HL-60 (cell line): ENCODE results near the gene CBY1.

Source experiments
- DNase-seq, 2 experiments: peaks; one replicate each; pipeline ENCODE4 v3.0.0-alpha.2; 2010 to 2020; ENCODE audit warnings: low read depth in 1 of 2, low spot score in 1 of 2
- H3K27ac ChIP-seq: fragments of 250-450 bp; sonication (Bioruptor Pico); replicated peaks from 2 replicates; pipeline ENCODE4 v1.5.1; 2020; ENCODE audit warnings: mild to moderate bottlenecking, moderate library complexity
- H3K27me3 ChIP-seq: fragments of 250-450 bp; sonication (Bioruptor Pico); 2 replicates; pipeline ENCODE4 v1.5.1; 2021; ENCODE audit warnings: mild to moderate bottlenecking, moderate library complexity; ENCODE audit not compliant: insufficient read depth, poor library complexity, severe bottlenecking
- H3K4me3 ChIP-seq: replicated peaks from 2 replicates; pipeline ENCODE4 v1.5.1; 2011; ENCODE audit warnings: mild to moderate bottlenecking, control low read depth, low read length; ENCODE audit not compliant: insufficient read depth
- GABPA ChIP-seq: IDR thresholded peaks from 2 replicates; pipeline ENCODE4 v1.6.1; 2012; ENCODE audit warnings: low read depth
- POLR2AphosphoS5 ChIP-seq: IDR thresholded peaks from 2 replicates; pipeline ENCODE4 v1.6.1; 2012; ENCODE audit warnings: low read depth
- SPI1 ChIP-seq: IDR thresholded peaks from 2 replicates; pipeline ENCODE4 v1.6.1; 2012; ENCODE audit warnings: low read depth, mild to moderate bottlenecking, borderline replicate concordance
- TF ChIP-seq, protein P1 (sequence below): IDR thresholded peaks from one replicate; pipeline ENCODE4 v1.5.1; 2011; ENCODE audit warnings: low read length, control low read depth, inconsistent platforms; ENCODE audit not compliant: insufficient read depth
- TF ChIP-seq, protein P2 (sequence below): IDR thresholded peaks from 2 replicates; pipeline ENCODE4 v1.6.1; 2012; ENCODE audit warnings: low read depth; ENCODE audit not compliant: insufficient replicate concordance

The CBY1 gene

DNA sequence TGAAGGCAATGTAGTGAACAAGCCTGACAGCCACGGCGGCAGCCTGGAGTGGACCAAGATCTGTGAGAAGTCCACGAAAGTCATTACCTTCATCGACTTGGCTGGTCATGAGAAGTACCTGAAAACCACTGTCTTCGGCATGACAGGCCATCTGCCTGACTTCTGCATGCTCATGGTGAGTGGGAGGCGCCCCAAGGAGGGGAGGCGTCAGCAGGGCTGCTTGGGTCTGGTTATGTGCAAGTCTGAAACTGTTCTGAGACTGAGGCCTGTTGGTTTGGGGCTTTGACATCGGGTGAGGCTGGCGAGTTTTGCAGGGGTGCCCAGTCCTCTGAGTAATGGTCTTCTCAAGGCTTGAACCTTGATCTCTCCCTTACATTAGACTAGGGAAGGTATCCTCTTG, 60.4 kb downstream of the CBY1 start:
- H3K27ac ChIP-seq: no peak overlapping the region
- no peak overlapping the region for H3K4me3 ChIP-seq
- DNase-seq: no peak
- H3K27me3 ChIP-seq: no peaks in the 10 kb centered on the region
- TF ChIP-seq SPI1: no peak

DNA sequence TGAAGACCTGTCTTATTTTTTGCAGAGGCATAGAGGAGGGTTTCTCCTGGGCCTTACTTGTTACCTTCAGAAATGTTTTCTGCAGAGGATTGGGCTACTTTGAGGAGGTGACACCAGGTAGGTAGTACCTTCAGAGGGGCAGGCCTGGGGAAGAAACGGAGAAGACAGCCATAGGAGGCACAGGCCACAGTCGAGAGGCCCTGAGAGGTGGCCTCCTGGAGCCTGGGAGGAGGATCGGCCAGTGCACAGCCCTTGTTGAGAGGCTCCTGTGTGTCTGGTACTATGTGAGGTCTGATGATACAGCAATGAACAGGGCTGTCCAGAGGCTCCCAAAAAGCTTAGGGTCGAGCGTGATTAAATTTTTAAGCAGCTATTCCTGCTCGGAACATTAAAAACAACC, 60.8 kb downstream of the CBY1 start:
- Histone ChIP-seq H3K27ac (no peak overlapping the region), H3K27me3 (no peaks in the 10 kb centered on the region), H3K4me3 (no peak overlapping the region)
- TF ChIP-seq SPI1 (no peak), POLR2AphosphoS5 (no peak), GABPA (no peak)
- TF ChIP-seq, protein P1, sequence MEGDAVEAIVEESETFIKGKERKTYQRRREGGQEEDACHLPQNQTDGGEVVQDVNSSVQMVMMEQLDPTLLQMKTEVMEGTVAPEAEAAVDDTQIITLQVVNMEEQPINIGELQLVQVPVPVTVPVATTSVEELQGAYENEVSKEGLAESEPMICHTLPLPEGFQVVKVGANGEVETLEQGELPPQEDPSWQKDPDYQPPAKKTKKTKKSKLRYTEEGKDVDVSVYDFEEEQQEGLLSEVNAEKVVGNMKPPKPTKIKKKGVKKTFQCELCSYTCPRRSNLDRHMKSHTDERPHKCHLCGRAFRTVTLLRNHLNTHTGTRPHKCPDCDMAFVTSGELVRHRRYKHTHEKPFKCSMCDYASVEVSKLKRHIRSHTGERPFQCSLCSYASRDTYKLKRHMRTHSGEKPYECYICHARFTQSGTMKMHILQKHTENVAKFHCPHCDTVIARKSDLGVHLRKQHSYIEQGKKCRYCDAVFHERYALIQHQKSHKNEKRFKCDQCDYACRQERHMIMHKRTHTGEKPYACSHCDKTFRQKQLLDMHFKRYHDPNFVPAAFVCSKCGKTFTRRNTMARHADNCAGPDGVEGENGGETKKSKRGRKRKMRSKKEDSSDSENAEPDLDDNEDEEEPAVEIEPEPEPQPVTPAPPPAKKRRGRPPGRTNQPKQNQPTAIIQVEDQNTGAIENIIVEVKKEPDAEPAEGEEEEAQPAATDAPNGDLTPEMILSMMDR: no peak
- TF ChIP-seq, protein P2, sequence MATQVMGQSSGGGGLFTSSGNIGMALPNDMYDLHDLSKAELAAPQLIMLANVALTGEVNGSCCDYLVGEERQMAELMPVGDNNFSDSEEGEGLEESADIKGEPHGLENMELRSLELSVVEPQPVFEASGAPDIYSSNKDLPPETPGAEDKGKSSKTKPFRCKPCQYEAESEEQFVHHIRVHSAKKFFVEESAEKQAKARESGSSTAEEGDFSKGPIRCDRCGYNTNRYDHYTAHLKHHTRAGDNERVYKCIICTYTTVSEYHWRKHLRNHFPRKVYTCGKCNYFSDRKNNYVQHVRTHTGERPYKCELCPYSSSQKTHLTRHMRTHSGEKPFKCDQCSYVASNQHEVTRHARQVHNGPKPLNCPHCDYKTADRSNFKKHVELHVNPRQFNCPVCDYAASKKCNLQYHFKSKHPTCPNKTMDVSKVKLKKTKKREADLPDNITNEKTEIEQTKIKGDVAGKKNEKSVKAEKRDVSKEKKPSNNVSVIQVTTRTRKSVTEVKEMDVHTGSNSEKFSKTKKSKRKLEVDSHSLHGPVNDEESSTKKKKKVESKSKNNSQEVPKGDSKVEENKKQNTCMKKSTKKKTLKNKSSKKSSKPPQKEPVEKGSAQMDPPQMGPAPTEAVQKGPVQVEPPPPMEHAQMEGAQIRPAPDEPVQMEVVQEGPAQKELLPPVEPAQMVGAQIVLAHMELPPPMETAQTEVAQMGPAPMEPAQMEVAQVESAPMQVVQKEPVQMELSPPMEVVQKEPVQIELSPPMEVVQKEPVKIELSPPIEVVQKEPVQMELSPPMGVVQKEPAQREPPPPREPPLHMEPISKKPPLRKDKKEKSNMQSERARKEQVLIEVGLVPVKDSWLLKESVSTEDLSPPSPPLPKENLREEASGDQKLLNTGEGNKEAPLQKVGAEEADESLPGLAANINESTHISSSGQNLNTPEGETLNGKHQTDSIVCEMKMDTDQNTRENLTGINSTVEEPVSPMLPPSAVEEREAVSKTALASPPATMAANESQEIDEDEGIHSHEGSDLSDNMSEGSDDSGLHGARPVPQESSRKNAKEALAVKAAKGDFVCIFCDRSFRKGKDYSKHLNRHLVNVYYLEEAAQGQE: no peak
- DNase-seq: no peak

DNA sequence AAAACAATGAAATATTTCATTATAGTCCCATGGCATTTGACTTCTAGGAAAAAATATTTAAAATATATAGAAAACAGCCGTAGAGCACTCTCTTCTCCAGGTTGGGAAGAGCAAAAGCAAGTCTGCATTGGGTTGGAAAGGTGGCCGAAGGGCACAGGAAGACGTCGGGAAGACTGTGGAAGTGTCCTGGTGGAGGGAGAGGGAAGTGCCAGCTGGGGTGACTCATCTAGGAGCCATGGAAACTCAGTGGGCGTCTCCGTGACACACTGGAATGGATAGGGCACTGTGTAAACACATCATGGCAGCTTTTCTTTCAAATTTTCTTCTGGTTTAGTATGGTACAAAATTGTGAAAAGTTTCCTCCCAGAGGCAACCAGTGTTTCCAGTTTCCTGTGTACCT, 62.0 kb downstream of the CBY1 start:
- no peak overlapping the region for H3K27ac ChIP-seq
- TF ChIP-seq, protein P2: no peak
- TF ChIP-seq SPI1 (no peak), GABPA (no peak), POLR2AphosphoS5 (no peak)
- TF ChIP-seq, protein P1: no peak

DNA sequence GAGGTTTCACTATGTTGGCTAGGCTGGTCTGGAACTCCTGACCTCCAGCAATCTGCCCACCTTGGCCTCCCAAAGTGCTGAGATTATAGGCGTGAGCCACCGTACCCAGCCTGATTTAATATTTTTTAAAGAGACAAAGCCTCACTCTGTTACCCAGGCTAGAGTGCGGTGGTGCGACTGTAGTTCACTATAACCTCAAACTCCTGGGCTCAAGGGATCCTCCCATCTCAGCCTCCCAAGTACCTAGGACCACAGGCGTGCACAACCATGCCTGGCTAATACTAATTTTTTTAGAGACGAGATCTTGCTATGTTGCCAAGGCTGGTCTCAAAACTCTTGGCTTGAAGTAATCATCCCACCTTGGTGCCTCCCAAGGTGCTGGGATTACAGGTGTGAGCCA, 62.8 kb downstream of the CBY1 start:
- TF ChIP-seq GABPA (no peak), SPI1 (no peak), POLR2AphosphoS5 (no peak)
- TF ChIP-seq, protein P2: no peak
- TF ChIP-seq, protein P1: no peak
- H3K27ac ChIP-seq: no peak overlapping the region
- DNase-seq: no peak
- no peak overlapping the region for H3K4me3 ChIP-seq
- no peaks in the 10 kb centered on the region for H3K27me3 ChIP-seq

More for the DNA sequence above, 62.0 kb downstream of the CBY1 start:
- Histone ChIP-seq H3K4me3 (no peak overlapping the region), H3K27me3 (no peaks in the 10 kb centered on the region)
- no peak for DNase-seq
